Testis (tissue), 3 donors: ENCODE results near the gene FLT4. TPM values are rescaled to one million over a fixed set of nuclear protein-coding genes. Genes with fewer than 3 reads are reported as not detected.

Source experiments
- DNase-seq: peaks from one replicate; pipeline ENCODE4 v3.0.0-alpha.2; 2019
- H3K27ac ChIP-seq, 2 donors: fragments of 200-600 bp; sonication (generic); one replicate each; pipeline ENCODE4 v1.5.1; 2019
- H3K27me3 ChIP-seq: fragments of 200-600 bp; sonication (generic); one replicate; pipeline ENCODE4 v1.5.1; 2019
- H3K36me3 ChIP-seq: fragments of 200-600 bp; sonication (generic); one replicate; pipeline ENCODE4 v1.5.1; 2017; ENCODE audit warnings: low read depth; ENCODE audit errors: missing control alignments
- H3K4me1 ChIP-seq: fragments of 200-600 bp; sonication (generic); one replicate; pipeline ENCODE4 v1.5.1; 2019
- H3K4me3 ChIP-seq, 2 donors: fragments of 200-600 bp; sonication (generic); one replicate each; pipeline ENCODE4 v1.5.1; 2017 to 2019
- H3K9me3 ChIP-seq: fragments of 200-600 bp; sonication (generic); one replicate; pipeline ENCODE4 v1.5.1; 2017
- CTCF ChIP-seq, 3 experiments: fragments of 450-650 bp in 2 of 3; fragments of 200-600 bp in 1 of 3; sonication (generic) in 1 of 3; IDR thresholded peaks; one replicate each; pipeline ENCODE4 v1.5.1; 2016 to 2019; ENCODE audit warnings: antibody characterized with exemption in 3 of 3, mild to moderate bottlenecking in 2 of 3, moderate library complexity in 1 of 3
- POLR2A ChIP-seq: fragments of 450-650 bp; IDR thresholded peaks from one replicate; pipeline ENCODE4 v1.6.1; 2017; ENCODE audit warnings: antibody characterized with exemption, mild to moderate bottlenecking, moderate library complexity
- WGBS, 2 donors: methylation state at CpG; one replicate each; pipeline ENCODE4 v1.1.5; 2018; 5-methylcytosine and 5-hydroxymethylcytosine counted together
- intact Hi-C: fragments of 100-400 bp; cut with DNase I; formaldehyde crosslinking; loops from one replicate; pipeline ENCODE4 v1.15.1; 2023; ENCODE audit warnings: low total_unique reads
- polyA plus RNA-seq: library from polyadenylated mRNA; stranded (reverse); fragments of 350-450 nt; fragmentation: Illumina TruSeq; extraction: RNeasy Lipid Tissue Mini Kit (QIAGEN cat#74804); gene quantifications from one replicate; pipeline ENCODE4 v1.2.3, GENCODE V29; 2014; ENCODE audit warnings: low read depth, low replicate concordance; ENCODE audit not compliant: insufficient read depth
- total RNA-seq, 2 donors: library from RNA; depleted of rRNA; stranded (reverse); fragments of >200 nt; gene quantifications; one replicate each; pipeline ENCODE4 v1.2.3, GENCODE V29; 2016

Gene FLT4
- total and polyA plus RNA-seq, 3 donors from 2014 or later: 11.9 to 24.2 (median 23.5) TPM

- DNase-seq: no peak
- Histone ChIP-seq H3K27ac (no peak overlapping the region), H3K36me3 (no peaks in the 10 kb centered on the region), H3K9me3 (no peaks in the 10 kb centered on the region), H3K4me3 (no peak overlapping the region), H3K4me1 (no peaks in the 10 kb centered on the region), H3K27me3 (no peaks in the 10 kb centered on the region)
- 83 to 88% methylated on average over 13 to 19 of the region's 19 CpGs for WGBS, 2 donors
- intact Hi-C loops: no loop called here
- TF ChIP-seq CTCF (IDR thresholded peaks at IDR 0.05): no peak
- no peak for TF ChIP-seq POLR2A
These were observed 8.4 kb downstream of the FLT4 start for GRCh38 chr5:180640861-180641565.

GRCh38 chr5:180640611-180640860 is 8.9 kb downstream of the FLT4 start:
- no peak for TF ChIP-seq CTCF (IDR thresholded peaks at IDR 0.05)
- no peak for TF ChIP-seq POLR2A
- DNase-seq: no peak
- Histone ChIP-seq H3K9me3 (no peaks in the 10 kb centered on the region), H3K4me1 (no peaks in the 10 kb centered on the region), H3K4me3 (no peak overlapping the region), H3K27ac (no peak overlapping the region), H3K36me3 (no peaks in the 10 kb centered on the region), H3K27me3 (no peaks in the 10 kb centered on the region)
- intact Hi-C loops: no loop called here
- WGBS, 2 donors: 54 to 63% methylated on average over 4 to 6 of the region's 6 CpGs

GRCh38 chr5:180639741-180640610 is 9.4 kb downstream of the FLT4 start:
- Histone ChIP-seq H3K4me1 (no peaks in the 10 kb centered on the region), H3K36me3 (no peaks in the 10 kb centered on the region), H3K4me3 (no peak overlapping the region), H3K27me3 (no peaks in the 10 kb centered on the region), H3K27ac (no peak overlapping the region), H3K9me3 (no peaks in the 10 kb centered on the region)
- intact Hi-C loops: no loop called here
- DNase-seq: no peak
- TF ChIP-seq POLR2A: no peak
- 68 to 72% methylated on average over 9 to 27 of the region's 27 CpGs for WGBS, 2 donors

GRCh38 chr5:180639287-180639686 is 10.1 kb downstream of the FLT4 start:
- no peak overlapping the region for H3K27ac ChIP-seq
- H3K4me1 ChIP-seq: no peaks in the 10 kb centered on the region
- no peaks in the 10 kb centered on the region for H3K36me3 ChIP-seq
- no peak overlapping the region for H3K4me3 ChIP-seq
- no peaks in the 10 kb centered on the region for H3K9me3 ChIP-seq
- intact Hi-C loops: no loop called here
- TF ChIP-seq POLR2A (no peak), CTCF (IDR thresholded peaks at IDR 0.05) (no peak)
- WGBS, 2 donors: 59 to 62% methylated on average over 3 of the region's 3 CpGs
- H3K27me3 ChIP-seq: no peaks in the 10 kb centered on the region
- no peak for DNase-seq

- intact Hi-C loops: no loop called here
- DNase-seq: no peak
- no peaks in the 10 kb centered on the region for H3K9me3 ChIP-seq
- no peaks in the 10 kb centered on the region for H3K36me3 ChIP-seq
- no peaks in the 10 kb centered on the region for H3K27me3 ChIP-seq
- no peaks in the 10 kb centered on the region for H3K4me1 ChIP-seq
- WGBS, 2 donors: 77% methylated on average over 20 of the region's 20 CpGs
- H3K27ac ChIP-seq: no peak overlapping the region
- TF ChIP-seq CTCF (IDR thresholded peaks at IDR 0.05) (no peak), POLR2A (no peak)
- no peak overlapping the region for H3K4me3 ChIP-seq
These were observed 11.3 kb downstream of the FLT4 start for GRCh38 chr5:180637962-180638680.
